Stimulated activated CD4-positive, alpha-beta T cell treated with anti-CD3 and anti-CD28 coated beads, Interleukin-4, amount 100 ng/mL, for 24 hours (primary cell): ENCODE measurements around the gene CMTM2.
"Not testable (repeated sequence)": the region's sequence is repeated elsewhere in the genome, so short reads cannot be mapped to it uniquely, and the experiment has no call there.

Source experiments
- DNase-seq: peaks from one replicate; pipeline ENCODE4 v3.0.0-alpha.2; 2020

The CMTM2 gene

GRCh38 chr16:66553223-66553622 lies 26.0 kb upstream of the CMTM2 start:
- no peak for DNase-seq

DNA sequence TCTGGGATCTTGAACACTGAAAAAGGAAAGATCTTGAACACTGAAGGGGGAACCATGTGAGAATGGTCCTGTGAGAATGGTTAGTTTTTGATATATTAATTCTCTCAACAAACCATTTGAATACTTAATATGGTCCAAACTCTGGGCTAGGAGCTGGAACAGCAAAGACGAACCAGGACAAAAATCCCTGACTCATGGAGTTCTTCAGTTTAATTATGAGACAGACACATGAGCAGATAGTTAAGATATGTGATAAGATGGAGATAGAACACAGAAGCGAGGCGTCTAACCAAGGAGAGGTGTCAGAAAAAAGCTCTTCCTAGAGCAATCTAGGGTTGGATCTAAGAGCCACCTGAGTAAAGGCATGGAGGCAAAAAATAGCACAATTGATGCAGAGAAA lies 25.2 kb upstream of the CMTM2 start:
- DNase-seq, result no peak

GRCh38 chr16:66554495-66554894 lies 24.8 kb upstream of the CMTM2 start:
- DNase-seq, result no peak

DNA sequence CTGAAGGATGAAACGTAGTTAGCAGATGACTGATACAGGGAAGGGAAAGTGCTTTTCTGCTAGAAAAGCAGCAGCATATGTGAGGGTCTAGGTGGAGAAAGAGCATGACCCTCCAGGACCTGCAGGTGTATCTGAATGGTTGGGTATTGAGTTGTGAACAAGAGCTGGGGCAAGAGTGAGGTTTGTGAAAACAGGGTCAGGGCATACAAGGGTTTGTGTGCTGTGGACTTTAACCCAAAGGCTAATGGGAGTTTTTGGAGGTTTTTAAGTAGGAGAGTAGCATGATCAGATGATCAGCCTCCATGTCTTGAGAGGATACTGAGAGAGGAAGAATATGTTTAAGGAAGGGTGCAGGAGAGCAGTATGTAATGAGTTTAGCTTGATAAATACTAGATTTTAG lies 19.2 kb upstream of the CMTM2 start:
- DNase-seq, result no peak

GRCh38 chr16:66561381-66562080 lies 17.7 kb upstream of the CMTM2 start:
- DNase-seq, result no peak

- no peak for DNase-seq
Measured at GRCh38 chr16:66562409-66562808, 16.9 kb upstream of the CMTM2 start.

GRCh38 chr16:66562986-66563385 lies 16.3 kb upstream of the CMTM2 start:
- DNase-seq, result no peak

DNA sequence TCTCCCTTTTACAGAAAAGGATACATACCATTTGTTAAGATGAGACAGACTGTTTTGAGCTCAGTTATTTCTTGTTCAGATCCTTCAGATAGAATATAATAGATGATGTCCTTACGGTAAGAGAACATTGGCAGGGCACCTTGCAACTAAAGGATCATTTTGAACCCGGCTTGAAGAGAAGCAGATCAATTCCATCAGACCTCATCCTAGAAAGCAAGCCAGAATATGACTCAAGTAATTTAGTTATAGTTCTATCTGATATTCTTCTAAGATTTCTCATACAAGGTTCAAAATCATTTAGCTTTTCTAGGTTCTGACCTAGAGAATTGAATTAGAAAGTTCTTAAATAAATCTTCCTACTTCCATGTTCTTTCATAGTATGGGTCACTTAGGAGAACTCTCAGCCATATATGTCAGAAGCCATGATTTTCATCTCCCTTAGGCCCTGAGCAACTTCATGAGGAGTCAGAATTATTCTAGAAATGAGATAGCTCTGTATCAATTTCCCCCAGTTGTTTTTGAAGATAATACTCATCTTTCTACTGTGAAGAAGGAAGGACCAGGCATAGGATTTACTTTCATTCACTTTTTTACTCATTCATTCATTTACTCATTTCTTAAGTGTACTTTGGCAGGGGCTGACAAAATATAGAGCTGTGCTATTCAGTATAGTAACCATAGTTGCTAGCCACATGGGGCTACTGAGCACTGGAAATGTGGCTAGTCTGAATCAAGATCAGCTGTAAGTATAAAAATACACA lies 15.5 kb upstream of the CMTM2 start:
- DNase-seq, result no peak

- no peak for DNase-seq
Measured at GRCh38 chr16:66566051-66566901, 13.0 kb upstream of the CMTM2 start, which contains the start of gene CMTM1. Gene CMTM1, plus strand, starts transcription at chr16:66566439. Its CDS starts 75 bp downstream, at chr16:66566514.

DNA sequence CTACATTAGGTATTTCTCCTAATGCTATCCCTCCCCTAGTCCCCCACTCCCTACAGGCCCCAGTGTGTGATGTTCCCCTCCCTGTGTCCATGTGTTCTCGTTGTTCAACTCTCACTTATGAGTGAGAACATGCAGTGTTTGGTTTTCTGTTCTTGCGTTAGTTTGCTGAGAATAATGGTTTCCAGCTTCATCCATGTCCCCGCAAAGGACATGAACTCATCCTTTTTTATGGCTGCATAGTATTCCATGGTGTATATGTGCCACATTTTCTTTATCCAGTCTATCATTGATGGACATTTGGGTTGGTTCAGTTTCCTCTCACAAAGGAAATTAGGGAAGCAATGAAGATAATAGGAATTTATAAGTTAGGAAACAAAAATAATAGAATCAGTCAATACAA lies 12.0 kb upstream of the CMTM2 start:
- DNase-seq, result not testable (repeated sequence)

GRCh38 chr16:66568355-66568754 lies 10.9 kb upstream of the CMTM2 start:
- DNase-seq, result no peak

DNA sequence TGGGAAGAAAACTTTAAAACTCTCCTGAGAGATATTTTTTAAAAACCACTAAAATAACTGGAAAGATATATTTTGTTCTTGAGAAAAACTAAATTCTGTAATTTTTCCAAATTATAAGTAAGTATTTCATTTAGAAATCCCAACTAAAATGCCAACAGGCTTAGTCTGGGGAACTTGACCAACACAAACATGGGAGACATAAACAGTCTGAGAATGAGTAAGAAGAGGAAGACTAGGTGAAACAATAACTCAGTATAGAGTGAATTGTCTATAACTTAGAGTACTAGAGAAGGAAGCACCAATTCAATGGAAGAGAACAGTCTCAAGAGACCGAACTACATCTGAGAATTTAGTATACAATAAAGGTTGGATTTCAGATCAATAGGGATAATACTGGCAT lies 10.1 kb upstream of the CMTM2 start:
- no peak for DNase-seq

- DNase-seq, result no peak
Measured at GRCh38 chr16:66569827-66570405, 9.3 kb upstream of the CMTM2 start.

- DNase-seq, result no peak
Measured at GRCh38 chr16:66572356-66572755, 6.9 kb upstream of the CMTM2 start.

DNA sequence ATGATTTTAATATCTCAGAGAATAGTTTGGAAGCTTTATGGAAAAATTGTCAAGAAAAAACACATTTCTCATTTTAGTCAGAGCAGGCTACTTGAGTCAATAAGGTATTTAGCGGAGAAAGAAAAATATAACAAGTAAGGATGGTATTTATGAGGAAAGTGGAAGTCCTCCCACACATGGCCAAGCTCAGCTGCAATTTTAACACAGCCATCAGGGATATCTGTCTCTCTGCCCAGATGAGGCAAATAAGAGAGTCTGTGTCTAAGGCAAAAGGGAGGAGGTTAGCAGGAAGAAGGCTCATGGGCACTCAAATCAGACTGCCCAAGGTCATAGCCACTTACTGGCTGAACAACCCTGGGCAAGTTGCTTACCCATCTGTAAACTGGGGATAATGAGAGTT lies 5.2 kb upstream of the CMTM2 start:
- DNase-seq, result no peak

- DNase-seq, result no peak
Measured at GRCh38 chr16:66574531-66574930, 4.7 kb upstream of the CMTM2 start.

DNA sequence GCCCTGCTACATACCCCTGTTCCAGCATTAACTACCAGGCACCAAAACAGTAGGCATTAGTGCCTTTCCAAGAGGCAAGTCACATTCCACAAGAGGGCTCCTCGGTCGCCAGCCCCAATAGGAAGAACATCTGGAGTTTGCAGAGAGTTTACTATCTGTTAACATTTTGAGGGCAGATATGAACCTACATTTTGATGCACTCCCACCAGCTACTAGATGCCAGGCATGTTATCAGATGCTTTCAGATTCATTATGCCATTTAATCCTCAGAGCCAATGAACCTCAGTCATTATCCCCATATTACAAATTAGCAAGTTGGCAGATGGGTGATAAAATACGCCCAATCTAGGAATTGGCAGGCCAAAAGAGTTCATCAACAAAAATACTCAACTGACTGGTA lies 4.2 kb upstream of the CMTM2 start:
- DNase-seq, result no peak

DNA sequence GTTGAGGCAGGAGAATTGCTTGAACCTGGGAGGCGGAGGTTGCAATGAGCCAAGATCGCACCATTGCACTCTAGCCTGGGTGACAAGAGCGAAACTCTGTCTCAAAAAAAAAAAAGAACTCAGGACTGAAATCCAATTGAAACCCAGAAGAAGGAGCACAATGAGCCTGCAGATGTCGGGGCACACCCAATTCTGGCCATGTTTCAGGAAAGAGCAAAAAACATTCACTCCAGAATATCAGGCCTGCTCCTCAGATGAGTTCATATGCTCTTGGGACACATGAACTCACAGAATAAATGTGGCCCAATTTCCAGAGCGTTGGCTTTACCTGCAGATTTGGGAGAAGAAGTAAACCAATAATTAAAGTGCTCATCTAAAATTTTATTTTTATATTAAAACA lies 3.0 kb upstream of the CMTM2 start:
- no peak for DNase-seq

GRCh38 chr16:66580605-66581209 lies 1.4 kb downstream of the CMTM2 start:
- no peak for DNase-seq

- DNase-seq, result no peak
Measured at GRCh38 chr16:66581246-66581952, 2.1 kb downstream of the CMTM2 start.

- no peak for DNase-seq
Measured at GRCh38 chr16:66585481-66586239, 6.4 kb downstream of the CMTM2 start.
